Measurements from ENCODE around the gene UGT8. TPM values are rescaled to one million over a fixed set of nuclear protein-coding genes. Genes with fewer than 3 reads are reported as not detected.
"Not testable (repeated sequence)": the region's sequence is repeated elsewhere in the genome, so short reads cannot be mapped to it uniquely, and the experiment has no call there.

Gene UGT8
- total and polyA plus RNA-seq, 8 donors = 3.7 to 12.3 (median 9.5) TPM

DNA sequence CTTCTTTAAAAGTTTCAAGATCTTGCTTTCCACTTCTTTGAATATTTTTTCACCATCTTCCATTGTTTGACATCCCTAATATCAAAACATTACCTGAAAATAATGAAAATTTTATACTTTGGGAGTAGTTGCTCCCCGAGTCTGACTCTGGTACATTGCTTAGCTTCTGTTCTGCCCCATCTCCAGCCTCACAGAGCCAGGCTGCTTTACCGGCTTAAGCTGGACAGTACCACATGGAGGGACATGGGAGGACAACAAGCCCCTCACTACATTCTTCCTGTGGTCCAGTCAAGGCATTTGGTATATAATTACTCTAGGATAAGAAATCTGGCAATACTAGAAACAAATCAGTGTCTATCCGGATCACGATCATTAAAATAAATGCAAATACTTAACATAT is 60.2 kb downstream of the UGT8 start:
- Histone ChIP-seq H3K4me3 (no peak overlapping the region), H3K4me1 (no peaks in the 10 kb centered on the region), H3K36me3 (no peaks in the 10 kb centered on the region), H3K9me3 (no peaks in the 10 kb centered on the region), H3K27ac (no peak overlapping the region), H3K27me3 (no peaks in the 10 kb centered on the region)
- no peak for ATAC-seq
- intact Hi-C loops (cut with DNase I) = no loop called here
- DNase-seq = no peak
- no peak for TF ChIP-seq CTCF (IDR thresholded peaks at IDR 0.05)

GRCh38 chr4:114659386-114660008 is 60.9 kb downstream of the UGT8 start:
- intact Hi-C loops (cut with DNase I) = no loop called here
- Histone ChIP-seq H3K4me3 (no peak overlapping the region), H3K4me1 (no peaks in the 10 kb centered on the region), H3K36me3 (no peaks in the 10 kb centered on the region), H3K27ac (no peak overlapping the region), H3K27me3 (no peaks in the 10 kb centered on the region), H3K9me3 (no peaks in the 10 kb centered on the region)
- TF ChIP-seq CTCF (IDR thresholded peaks at IDR 0.05) = peak; percentile 55 to 65
- peak; percentile 95 for ATAC-seq
- DNase-seq = peak in 3 of 4 donors; percentile 19 to 69 (median 37)

DNA sequence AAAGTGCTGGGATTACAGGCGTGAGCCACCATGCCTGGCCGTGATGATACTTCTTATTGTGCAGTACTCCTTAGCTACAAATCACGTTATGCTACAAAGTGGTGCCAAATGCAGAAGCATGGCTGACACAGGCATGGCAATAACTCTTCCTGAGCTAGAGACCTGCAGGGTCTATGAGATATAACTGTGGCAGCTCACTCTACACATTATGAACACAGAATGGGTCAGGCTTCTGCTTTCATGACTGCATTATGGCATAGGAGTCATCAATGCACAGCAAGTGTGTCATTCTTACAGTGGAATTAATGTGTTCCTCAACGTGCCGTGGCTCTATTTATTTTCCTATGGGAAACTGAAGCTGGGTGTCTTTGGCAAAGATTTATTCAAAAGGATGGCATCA is 64.5 kb downstream of the UGT8 start:
- H3K4me3 ChIP-seq = no peak overlapping the region
- H3K4me1 ChIP-seq = no peaks in the 10 kb centered on the region
- DNase-seq = no peak
- ATAC-seq = no peak
- H3K36me3 ChIP-seq = no peaks in the 10 kb centered on the region
- intact Hi-C loops (cut with DNase I) = no loop called here
- H3K27me3 ChIP-seq = no peaks in the 10 kb centered on the region
- no peak overlapping the region for H3K27ac ChIP-seq
- H3K9me3 ChIP-seq = no peaks in the 10 kb centered on the region
- TF ChIP-seq CTCF (IDR thresholded peaks at IDR 0.05) = no peak

DNA sequence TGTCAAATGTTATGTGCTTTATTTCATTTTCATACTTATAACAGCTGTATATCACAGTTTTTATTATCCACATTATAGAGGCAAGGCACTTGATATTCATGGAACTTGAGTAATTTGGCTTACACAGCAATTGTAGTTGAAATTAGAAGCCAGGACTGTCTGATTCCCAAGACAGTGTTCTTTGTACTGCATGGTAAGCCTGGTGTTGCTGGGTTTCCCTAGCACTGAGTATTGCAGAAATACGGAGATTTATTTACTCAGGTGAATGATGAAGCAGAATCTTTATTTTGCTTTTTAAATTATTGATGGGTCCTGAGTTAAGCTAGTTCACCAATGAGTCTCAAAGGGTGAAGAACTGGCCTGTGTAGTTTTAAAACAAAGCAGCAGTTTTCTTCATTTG is 70.0 kb downstream of the UGT8 start:
- ATAC-seq (no peak), DNase-seq (no peak)
- no peak overlapping the region for H3K27ac ChIP-seq
- H3K36me3 ChIP-seq = no peaks in the 10 kb centered on the region
- H3K9me3 ChIP-seq = no peaks in the 10 kb centered on the region
- no peak overlapping the region for H3K4me3 ChIP-seq
- no peaks in the 10 kb centered on the region for H3K27me3 ChIP-seq
- no peaks in the 10 kb centered on the region for H3K4me1 ChIP-seq
- intact Hi-C loops (cut with DNase I) = no loop called here
- no peak for TF ChIP-seq CTCF (IDR thresholded peaks at IDR 0.05)

DNA sequence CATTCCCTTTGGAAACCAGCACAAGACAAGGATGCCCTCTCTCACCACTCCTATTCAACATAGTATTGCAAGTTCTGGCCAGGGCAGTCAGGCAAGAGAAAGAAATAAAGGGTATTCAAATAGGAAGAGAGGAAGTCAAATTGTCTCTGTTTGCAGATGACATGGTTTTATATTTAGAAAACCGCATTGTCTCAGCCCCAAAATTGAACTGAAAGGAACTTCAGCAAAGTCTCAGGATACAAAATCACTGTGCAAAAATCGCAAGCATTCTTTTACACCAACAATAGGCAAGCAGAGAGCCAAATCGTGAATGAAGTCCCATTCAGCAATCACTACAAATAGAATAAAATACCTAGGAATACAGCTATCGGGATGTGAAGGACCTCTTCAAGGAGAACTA is 72.1 kb downstream of the UGT8 start:
- DNase-seq; H3K27me3 ChIP-seq; ATAC-seq; H3K27ac ChIP-seq; H3K36me3 ChIP-seq; H3K4me1 ChIP-seq; H3K4me3 ChIP-seq; intact Hi-C loops (cut with DNase I); H3K9me3 ChIP-seq: not testable (repeated sequence)

DNA sequence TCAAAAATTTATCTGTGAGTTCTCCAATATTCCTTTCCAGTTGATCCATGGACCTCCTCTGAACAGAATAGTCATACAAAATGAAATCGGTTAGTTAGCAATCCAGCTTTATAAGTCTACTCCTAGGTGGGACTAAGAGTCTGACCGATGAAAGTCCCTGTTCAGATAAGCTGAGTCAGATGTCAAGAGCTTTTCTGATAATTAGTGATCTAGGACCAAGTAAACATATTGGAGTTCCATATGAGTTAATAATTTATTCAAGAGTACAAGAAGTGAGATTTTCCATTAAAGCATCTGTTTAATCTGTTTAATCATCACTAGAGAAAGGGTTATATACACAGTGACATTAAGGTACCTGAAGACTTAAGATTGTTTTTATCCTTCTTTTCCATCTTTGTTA is 74.7 kb downstream of the UGT8 start:
- TF ChIP-seq CTCF (IDR thresholded peaks at IDR 0.05) = no peak
- DNase-seq (no peak), ATAC-seq (no peak)
- no peaks in the 10 kb centered on the region for H3K27me3 ChIP-seq
- H3K4me1 ChIP-seq = no peaks in the 10 kb centered on the region
- no peaks in the 10 kb centered on the region for H3K9me3 ChIP-seq
- intact Hi-C loops (cut with DNase I) = no loop called here
- H3K4me3 ChIP-seq = no peak overlapping the region
- no peaks in the 10 kb centered on the region for H3K36me3 ChIP-seq
- no peak overlapping the region for H3K27ac ChIP-seq

Measured in left lung (tissue), 10 donors.